Type B pancreatic cell (in vitro differentiated cells): ENCODE results near the gene TBX5. TPM values are rescaled to one million over a fixed set of nuclear protein-coding genes. Genes with fewer than 3 reads are reported as not detected.
A peak's percentile ranks its signal among the peaks of the same experiment; 100 is the strongest.

Source experiments
- DNase-seq: peaks from one replicate; pipeline ENCODE4 v3.0.0; 2021; ENCODE audit warnings: mixed read lengths; ENCODE audit not compliant: unreplicated experiment; ENCODE audit errors: extremely low spot score
- H3K27ac Mint-ChIP-seq: 2 replicates; pipeline ENCODE4 v1.8.0; 2021; ENCODE audit warnings: mild to moderate bottlenecking, mixed read lengths
- H3K27me3 Mint-ChIP-seq: 2 replicates; pipeline ENCODE4 v1.8.0; 2021; ENCODE audit warnings: mixed read lengths
- H3K36me3 Mint-ChIP-seq: 2 replicates; pipeline ENCODE4 v1.8.0; 2021; ENCODE audit warnings: mixed read lengths
- H3K4me1 Mint-ChIP-seq: one replicate; pipeline ENCODE4 v1.8.0; 2021; ENCODE audit warnings: mixed read lengths; ENCODE audit not compliant: unreplicated experiment
- H3K4me3 Mint-ChIP-seq: 2 replicates; pipeline ENCODE4 v1.8.0; 2021; ENCODE audit warnings: mild to moderate bottlenecking, mixed read lengths
- H3K9me3 Mint-ChIP-seq: 2 replicates; pipeline ENCODE4 v1.8.0; 2021; ENCODE audit warnings: mixed read lengths
- long read RNA-seq: library from polyadenylated mRNA; unstranded; transcript quantifications from one replicate; pipeline ENCODE4 v2.0.0, GENCODE V29; 2020
- total RNA-seq: library from RNA; stranded (reverse); gene quantifications from 2 replicates; pipeline ENCODE4 v1.2.1, GENCODE V29; 2021; ENCODE audit warnings: low replicate concordance
- TF ChIP-seq, protein P1 (sequence below): fragments of 200-600 bp; sonication (generic); conservative IDR thresholded peaks from 2 replicates; pipeline ENCODE4 v1.5.0; 2021; ENCODE audit warnings: antibody characterized with exemption, mild to moderate bottlenecking

The TBX5 gene
- total RNA-seq: 1.4 and 10.7 TPM in 2 replicates
- long read RNA-seq, partial matches to known transcripts: 0 of 1 reads
- long read RNA-seq, other reads (novel, unspliced or antisense): 1 of 1 reads

GRCh38 chr12:114405519-114406271 lies at the start of gene TBX5:
Gene TBX5 (minus strand): TSS chr12:114406144. CDS start chr12:114403898, 2,246 bp downstream.
- H3K27me3 Mint-ChIP-seq: peaks cover 100% of the 10 kb centered on the region
- peak within 1 kb of the TSS; percentile 62 for H3K27ac Mint-ChIP-seq

GRCh38 chr12:114451657-114452056 lies 45.7 kb upstream of the TBX5 start:
- Mint-ChIP-seq H3K4me1 (no peaks in the 10 kb centered on the region), H3K36me3 (no peaks in the 10 kb centered on the region), H3K4me3 (no peak overlapping the region), H3K27ac (no peak overlapping the region), H3K9me3 (no peaks in the 10 kb centered on the region), H3K27me3 (peaks cover 96% of the 10 kb centered on the region)
- TF ChIP-seq, protein P1, sequence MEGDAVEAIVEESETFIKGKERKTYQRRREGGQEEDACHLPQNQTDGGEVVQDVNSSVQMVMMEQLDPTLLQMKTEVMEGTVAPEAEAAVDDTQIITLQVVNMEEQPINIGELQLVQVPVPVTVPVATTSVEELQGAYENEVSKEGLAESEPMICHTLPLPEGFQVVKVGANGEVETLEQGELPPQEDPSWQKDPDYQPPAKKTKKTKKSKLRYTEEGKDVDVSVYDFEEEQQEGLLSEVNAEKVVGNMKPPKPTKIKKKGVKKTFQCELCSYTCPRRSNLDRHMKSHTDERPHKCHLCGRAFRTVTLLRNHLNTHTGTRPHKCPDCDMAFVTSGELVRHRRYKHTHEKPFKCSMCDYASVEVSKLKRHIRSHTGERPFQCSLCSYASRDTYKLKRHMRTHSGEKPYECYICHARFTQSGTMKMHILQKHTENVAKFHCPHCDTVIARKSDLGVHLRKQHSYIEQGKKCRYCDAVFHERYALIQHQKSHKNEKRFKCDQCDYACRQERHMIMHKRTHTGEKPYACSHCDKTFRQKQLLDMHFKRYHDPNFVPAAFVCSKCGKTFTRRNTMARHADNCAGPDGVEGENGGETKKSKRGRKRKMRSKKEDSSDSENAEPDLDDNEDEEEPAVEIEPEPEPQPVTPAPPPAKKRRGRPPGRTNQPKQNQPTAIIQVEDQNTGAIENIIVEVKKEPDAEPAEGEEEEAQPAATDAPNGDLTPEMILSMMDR: no peak
- DNase-seq: no peak

More at GRCh38 chr12:114405519-114406271, at the start of gene TBX5:
- TF ChIP-seq, protein P1: no peak
- Mint-ChIP-seq H3K4me1 (peaks cover 4% of the 10 kb centered on the region), H3K4me3 (peak within 1 kb of the TSS; percentile 88), H3K9me3 (no peaks in the 10 kb centered on the region), H3K36me3 (peaks cover 7% of the 10 kb centered on the region)
- no peak for DNase-seq

GRCh38 chr12:114450515-114451300 lies 44.8 kb upstream of the TBX5 start:
- Mint-ChIP-seq H3K4me3 (no peak overlapping the region), H3K27ac (no peak overlapping the region)
- DNase-seq: no peak

GRCh38 chr12:114450019-114450418 lies 44.1 kb upstream of the TBX5 start:
- Mint-ChIP-seq H3K4me3 (no peak overlapping the region), H3K27ac (no peak overlapping the region), H3K4me1 (peaks cover under 1% of the 10 kb centered on the region), H3K36me3 (no peaks in the 10 kb centered on the region), H3K27me3 (peaks cover 98% of the 10 kb centered on the region), H3K9me3 (no peaks in the 10 kb centered on the region)
- no peak for DNase-seq
- TF ChIP-seq, protein P1: no peak

More at GRCh38 chr12:114450515-114451300, 44.8 kb upstream of the TBX5 start:
- TF ChIP-seq, protein P1: no peak
- Mint-ChIP-seq H3K4me1 (no peaks in the 10 kb centered on the region), H3K9me3 (no peaks in the 10 kb centered on the region), H3K36me3 (no peaks in the 10 kb centered on the region), H3K27me3 (peaks cover 97% of the 10 kb centered on the region)

- no peaks in the 10 kb centered on the region for H3K36me3 Mint-ChIP-seq
- H3K4me3 Mint-ChIP-seq: no peak overlapping the region
- DNase-seq: no peak
- H3K27ac Mint-ChIP-seq: no peak overlapping the region
- H3K4me1 Mint-ChIP-seq: peaks cover 4% of the 10 kb centered on the region
- TF ChIP-seq, protein P1: no peak
- H3K27me3 Mint-ChIP-seq: peaks cover 98% of the 10 kb centered on the region
- no peaks in the 10 kb centered on the region for H3K9me3 Mint-ChIP-seq
Measured at GRCh38 chr12:114448618-114448933, 42.6 kb upstream of the TBX5 start.
